SK-N-SH (cell line): ENCODE measurements around the gene CA10. TPM values are rescaled to one million over a fixed set of nuclear protein-coding genes. Genes with fewer than 3 reads are reported as not detected.

Source experiments
- CTCF ChIA-PET: fragments of 300-600, 350-600 bp; formaldehyde crosslinking; extraction: SDS; loops from one replicate; lab custom pipeline; 2021; lab: Yijun Ruan, JAX
- POLR2A ChIA-PET: fragments of 350-600 bp; sonication (Branson Sonifier 250); formaldehyde crosslinking; extraction: SDS; loops from one replicate; lab custom pipeline; 2020; ENCODE audit warnings: antibody characterized with exemption, inconsistent platforms; lab: Yijun Ruan, JAX
- DNase-seq: peaks from one replicate; pipeline ENCODE4 v3.0.0; 2012
- H2AFZ ChIP-seq: fragments of 200-600 bp; sonication (generic); 2 replicates; pipeline ENCODE4 v1.8.1; 2016; ENCODE audit warnings: antibody characterized with exemption, mild to moderate bottlenecking, low read depth
- H3F3A ChIP-seq: fragments of 200-600 bp; sonication (generic); replicated peaks from 2 replicates; pipeline ENCODE3; 2016; ENCODE audit warnings: antibody characterized with exemption, mild to moderate bottlenecking; ENCODE audit not compliant: insufficient read depth
- H3K27ac ChIP-seq, 2 experiments: fragments of 200-500 bp in 1 of 2; fragments of 200-600 bp in 1 of 2; sonication (Bioruptor generic) in 1 of 2; sonication (generic), shearing (Covaris generic) in 1 of 2; 2 replicates each; pipeline versions ENCODE4 v1.5.1 to v1.6.1; 2014 to 2016; ENCODE audit warnings: low read depth in 2 of 2, inconsistent platforms in 1 of 2, low read length in 1 of 2, mild to moderate bottlenecking in 1 of 2, mixed read lengths in 1 of 2
- H3K27me3 ChIP-seq: fragments of 200-600 bp; sonication (generic), shearing (Covaris generic); 2 replicates; pipeline ENCODE4 v1.6.1; 2016; ENCODE audit warnings: mixed run types; ENCODE audit not compliant: insufficient read depth
- H3K36me3 ChIP-seq, 2 experiments: fragments of 200-500 bp in 1 of 2; fragments of 200-600 bp in 1 of 2; sonication (Bioruptor generic) in 1 of 2; sonication (generic) in 1 of 2; replicated peaks in 1 of 2; 2 replicates each; pipeline versions ENCODE3 to v1.5.1; 2014 to 2016; ENCODE audit warnings: low read length in 1 of 2, mild to moderate bottlenecking in 1 of 2; ENCODE audit not compliant: insufficient read depth in 2 of 2, control insufficient read depth in 1 of 2
- H3K4me1 ChIP-seq, 2 experiments: fragments of 200-500 bp in 1 of 2; fragments of 200-600 bp in 1 of 2; sonication (Bioruptor generic) in 1 of 2; sonication (generic), shearing (Covaris generic) in 1 of 2; 2 replicates each; pipeline versions ENCODE4 v1.5.1 to v1.6.1; 2014 to 2016; ENCODE audit warnings: low read depth in 1 of 2, low read length in 1 of 2, mixed run types in 1 of 2; ENCODE audit not compliant: insufficient read depth in 2 of 2, control insufficient read depth in 1 of 2
- H3K4me2 ChIP-seq: fragments of 200-600 bp; sonication (generic), shearing (Covaris generic); 2 replicates; pipeline ENCODE4 v1.6.1; 2017; ENCODE audit warnings: mixed run types
- H3K4me3 ChIP-seq, 2 experiments: fragments of 200-500 bp in 1 of 2; fragments of 200-600 bp in 1 of 2; sonication (Bioruptor generic) in 1 of 2; sonication (generic), shearing (Covaris generic) in 1 of 2; 2 replicates each; pipeline versions ENCODE4 v1.5.1 to v1.8.1; 2014 to 2016; ENCODE audit warnings: low read depth in 2 of 2, inconsistent platforms in 1 of 2, low read length in 1 of 2, mild to moderate bottlenecking in 1 of 2, mixed read lengths in 1 of 2, moderate library complexity in 1 of 2
- H3K79me2 ChIP-seq: fragments of 200-600 bp; sonication (generic); 2 replicates; pipeline ENCODE4 v1.8.1; 2017; ENCODE audit warnings: mild to moderate bottlenecking; ENCODE audit not compliant: insufficient read depth
- H3K9ac ChIP-seq: fragments of 200-600 bp; sonication (generic); 2 replicates; pipeline ENCODE4 v1.6.1; 2017; ENCODE audit warnings: mixed run types
- H3K9me2 ChIP-seq: fragments of 200-600 bp; sonication (generic); 2 replicates; pipeline ENCODE4 v1.6.1; 2017; ENCODE audit warnings: mixed run types
- H3K9me3 ChIP-seq: fragments of 200-600 bp; sonication (generic); 2 replicates; pipeline ENCODE4 v1.6.1; 2017; ENCODE audit warnings: mixed run types, mild to moderate bottlenecking, moderate library complexity
- H4K20me1 ChIP-seq: fragments of 200-600 bp; sonication (generic); 2 replicates; pipeline ENCODE4 v1.6.1; 2017; ENCODE audit warnings: mild to moderate bottlenecking, mixed run types; ENCODE audit not compliant: insufficient read depth
- EP300 ChIP-seq, 2 experiments: IDR thresholded peaks; 2 replicates each; pipeline versions ENCODE4 v1.4.0 to v1.6.1; 2012; ENCODE audit warnings: borderline replicate concordance in 1 of 2, low read depth in 1 of 2, low read length in 1 of 2
- EZH2phosphoT487 ChIP-seq: fragments of 200-600 bp; sonication (generic); IDR thresholded peaks from 2 replicates; pipeline ENCODE4 v1.6.1; 2017; ENCODE audit warnings: low read depth, mixed run types, mild to moderate bottlenecking, antibody characterized with exemption, moderate library complexity, borderline replicate concordance
- FOSL2 ChIP-seq: IDR thresholded peaks from 2 replicates; pipeline ENCODE4 v1.4.0; 2012; ENCODE audit warnings: low read depth, mild to moderate bottlenecking, moderate library complexity, borderline replicate concordance
- FOXJ3 ChIP-seq: sonication (generic); formaldehyde crosslinking; IDR thresholded peaks from 2 replicates; pipeline ENCODE4 v1.5.1; 2020; ENCODE audit warnings: mild to moderate bottlenecking, missing genetic modification reagents
- GABPA ChIP-seq: IDR thresholded peaks from 2 replicates; pipeline ENCODE4 v1.4.0; 2012; ENCODE audit warnings: low read depth, mild to moderate bottlenecking
- MEF2A ChIP-seq: IDR thresholded peaks from 2 replicates; pipeline ENCODE4 v1.4.0; 2012; ENCODE audit warnings: low read depth, borderline replicate concordance
- MXI1 ChIP-seq: IDR thresholded peaks from 2 replicates; pipeline ENCODE4 v1.6.1; 2012; ENCODE audit warnings: mild to moderate bottlenecking, low read depth, low read length, improper control_type of control experiment
- PBX3 ChIP-seq: IDR thresholded peaks from 2 replicates; pipeline ENCODE4; 2012
- RCOR1 ChIP-seq: fragments of 150-350 bp; IDR thresholded peaks from 2 replicates; pipeline ENCODE4 v1.6.1; 2017; ENCODE audit warnings: antibody characterized with exemption, low read length
- RFX5 ChIP-seq: IDR thresholded peaks from 2 replicates; pipeline ENCODE4 v1.6.1; 2012; ENCODE audit warnings: mild to moderate bottlenecking, improper control_type of control experiment, low read length
- RXRA ChIP-seq: IDR thresholded peaks from 2 replicates; pipeline ENCODE4 v1.4.0; 2012; ENCODE audit warnings: low read depth, mild to moderate bottlenecking, borderline replicate concordance
- SIN3A ChIP-seq: IDR thresholded peaks from 2 replicates; pipeline ENCODE4 v1.6.1; 2012; ENCODE audit warnings: low read depth, mild to moderate bottlenecking, low read length, moderate library complexity, borderline replicate concordance
- TCF12 ChIP-seq: IDR thresholded peaks from 2 replicates; pipeline ENCODE4 v1.4.0; 2012
- YY1 ChIP-seq: IDR thresholded peaks from 2 replicates; pipeline ENCODE4 v1.4.0; 2012; ENCODE audit warnings: low read depth, mild to moderate bottlenecking
- WGBS: methylation state at CpG from one replicate; pipeline ENCODE4 v1.1.6; 2017; ENCODE audit warnings: low lambda C conversion rate; 5-methylcytosine and 5-hydroxymethylcytosine counted together
- polyA plus RNA-seq, 3 experiments: library from polyadenylated mRNA; depleted of rRNA; stranded (reverse); fragments of >200 nt; gene quantifications; 2 replicates each; pipeline ENCODE4 v1.2.3, GENCODE V29; 2012
- TF ChIP-seq, protein P1 (sequence below): IDR thresholded peaks from 2 replicates; pipeline ENCODE4 v1.4.0; 2012; ENCODE audit warnings: low read depth, borderline replicate concordance
- TF ChIP-seq, protein P2 (sequence below): IDR thresholded peaks from 2 replicates; pipeline ENCODE4 v1.4.0; 2012; ENCODE audit warnings: low read depth
- TF ChIP-seq, protein P3 (sequence below): fragments of 150-350 bp; IDR thresholded peaks from 2 replicates; pipeline ENCODE4 v1.6.1; 2017; ENCODE audit warnings: antibody characterized with exemption, low read length, low read depth, borderline replicate concordance

Gene CA10
- polyA plus RNA-seq, 1 of the 3 experiments (the other 2 are of a cell fraction), result not detected

GRCh38 chr17:51685287-51685909 lies 473.1 kb downstream of the CA10 start:
- 9% methylated on average over 2 of the region's 2 CpGs for WGBS
- no peaks in the 10 kb centered on the region for H3K79me2 ChIP-seq
- no peak overlapping the region for H3K4me2 ChIP-seq
- H3K4me3 ChIP-seq, result no peak overlapping the region
- H3K36me3 ChIP-seq, result no peaks in the 10 kb centered on the region
- DNase-seq, result no peak
- TF ChIP-seq FOXJ3 (CRISPR knock-in tag), result no peak
- no peak overlapping the region for H2AFZ ChIP-seq
- no peak overlapping the region for H3K27ac ChIP-seq
- H3K9me2 ChIP-seq, result no peaks in the 10 kb centered on the region
- no peak overlapping the region for H3K9ac ChIP-seq
- no peaks in the 10 kb centered on the region for H3K4me1 ChIP-seq
- POLR2A ChIA-PET, result no interaction called here
- H3F3A ChIP-seq, result no peaks in the 10 kb centered on the region
- no peaks in the 10 kb centered on the region for H3K27me3 ChIP-seq
- CTCF ChIA-PET, result interaction anchor here (0.6 to 1.4 kb wide), 4 partner anchors 13 to 368 kb away, joined by 3 to 5 read pairs (median 4); no protein-coding TSS in a partner anchor
- H4K20me1 ChIP-seq, result no peaks in the 10 kb centered on the region
- no peaks in the 10 kb centered on the region for H3K9me3 ChIP-seq

DNA sequence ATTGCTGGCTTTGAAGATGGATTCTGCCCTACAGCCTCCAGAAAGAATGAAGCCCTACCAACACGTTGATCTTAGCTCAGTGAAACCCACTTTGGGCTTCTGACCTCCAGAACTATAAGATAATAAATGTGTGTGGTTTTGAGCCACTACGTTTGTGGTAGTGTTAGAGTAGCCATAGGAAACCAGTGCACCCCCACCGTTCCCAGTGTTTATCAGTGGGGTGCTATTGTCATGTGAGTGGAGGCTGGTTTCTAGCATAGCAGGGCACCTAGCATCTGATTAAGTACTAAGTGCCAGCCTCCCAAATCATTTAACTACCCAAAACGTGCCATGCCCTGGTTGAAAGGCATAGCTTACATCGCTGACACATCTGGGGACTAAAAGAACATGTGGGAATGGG lies 474.3 kb downstream of the CA10 start:
- no peak overlapping the region for H3K27ac ChIP-seq
- no peak overlapping the region for H3K4me3 ChIP-seq
- H3K9me3 ChIP-seq, result no peaks in the 10 kb centered on the region
- no peaks in the 10 kb centered on the region for H3F3A ChIP-seq
- H3K4me1 ChIP-seq, result no peaks in the 10 kb centered on the region
- ChIA-PET POLR2A (no interaction called here), CTCF (interaction anchor here (0.9 to 1.1 kb wide), 2 partner anchors 11 to 148 kb away, joined by 3 to 5 read pairs; no protein-coding TSS in a partner anchor)
- H3K36me3 ChIP-seq, result no peaks in the 10 kb centered on the region
- H3K9ac ChIP-seq, result no peak overlapping the region
- WGBS, result 14% methylated on average over 5 of the region's 5 CpGs
- H2AFZ ChIP-seq, result no peak overlapping the region
- no peaks in the 10 kb centered on the region for H4K20me1 ChIP-seq
- no peaks in the 10 kb centered on the region for H3K27me3 ChIP-seq
- DNase-seq, result no peak
- H3K9me2 ChIP-seq, result no peaks in the 10 kb centered on the region
- no peaks in the 10 kb centered on the region for H3K79me2 ChIP-seq
- H3K4me2 ChIP-seq, result no peak overlapping the region
- TF ChIP-seq YY1, result no peak
- TF ChIP-seq RXRA, result no peak
- TF ChIP-seq, protein P1, sequence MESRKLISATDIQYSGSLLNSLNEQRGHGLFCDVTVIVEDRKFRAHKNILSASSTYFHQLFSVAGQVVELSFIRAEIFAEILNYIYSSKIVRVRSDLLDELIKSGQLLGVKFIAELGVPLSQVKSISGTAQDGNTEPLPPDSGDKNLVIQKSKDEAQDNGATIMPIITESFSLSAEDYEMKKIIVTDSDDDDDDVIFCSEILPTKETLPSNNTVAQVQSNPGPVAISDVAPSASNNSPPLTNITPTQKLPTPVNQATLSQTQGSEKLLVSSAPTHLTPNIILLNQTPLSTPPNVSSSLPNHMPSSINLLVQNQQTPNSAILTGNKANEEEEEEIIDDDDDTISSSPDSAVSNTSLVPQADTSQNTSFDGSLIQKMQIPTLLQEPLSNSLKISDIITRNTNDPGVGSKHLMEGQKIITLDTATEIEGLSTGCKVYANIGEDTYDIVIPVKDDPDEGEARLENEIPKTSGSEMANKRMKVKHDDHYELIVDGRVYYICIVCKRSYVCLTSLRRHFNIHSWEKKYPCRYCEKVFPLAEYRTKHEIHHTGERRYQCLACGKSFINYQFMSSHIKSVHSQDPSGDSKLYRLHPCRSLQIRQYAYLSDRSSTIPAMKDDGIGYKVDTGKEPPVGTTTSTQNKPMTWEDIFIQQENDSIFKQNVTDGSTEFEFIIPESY, result no peak
- no peak for TF ChIP-seq SIN3A
- TF ChIP-seq RFX5, result no peak
- no peak for TF ChIP-seq FOSL2
- no peak for TF ChIP-seq MEF2A
- no peak for TF ChIP-seq EZH2phosphoT487
- TF ChIP-seq, protein P2, sequence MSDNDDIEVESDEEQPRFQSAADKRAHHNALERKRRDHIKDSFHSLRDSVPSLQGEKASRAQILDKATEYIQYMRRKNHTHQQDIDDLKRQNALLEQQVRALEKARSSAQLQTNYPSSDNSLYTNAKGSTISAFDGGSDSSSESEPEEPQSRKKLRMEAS, result no peak
- no peak for TF ChIP-seq PBX3
- no peak for TF ChIP-seq RCOR1
- TF ChIP-seq, protein P3, sequence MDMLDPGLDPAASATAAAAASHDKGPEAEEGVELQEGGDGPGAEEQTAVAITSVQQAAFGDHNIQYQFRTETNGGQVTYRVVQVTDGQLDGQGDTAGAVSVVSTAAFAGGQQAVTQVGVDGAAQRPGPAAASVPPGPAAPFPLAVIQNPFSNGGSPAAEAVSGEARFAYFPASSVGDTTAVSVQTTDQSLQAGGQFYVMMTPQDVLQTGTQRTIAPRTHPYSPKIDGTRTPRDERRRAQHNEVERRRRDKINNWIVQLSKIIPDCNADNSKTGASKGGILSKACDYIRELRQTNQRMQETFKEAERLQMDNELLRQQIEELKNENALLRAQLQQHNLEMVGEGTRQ, result no peak
- no peak for TF ChIP-seq MXI1
- TF ChIP-seq TCF12, result no peak
- TF ChIP-seq EP300 (IDR thresholded peaks at IDR 0.05; ENCODE audit: borderline replicate concordance in 1 of 2, low read depth in 1 of 2, low read length in 1 of 2), result no peak
- no peak for TF ChIP-seq GABPA
